ENCODE data around the gene RSRP1. TPM values are rescaled to one million over a fixed set of nuclear protein-coding genes. Genes with fewer than 3 reads are reported as not detected.
"Not testable (repeated sequence)": the region's sequence is repeated elsewhere in the genome, so short reads cannot be mapped to it uniquely, and the experiment has no call there.

RSRP1 gene
- total and polyA plus RNA-seq, 2 of the 13 experiments (the other 11 are each of a cell fraction or from before 2014, with no cell fraction given) = 43.9 to 52.8 TPM

GRCh38 chr1:25278358-25278757 is 31.1 kb upstream of the RSRP1 start:
- H3K9ac ChIP-seq (ENCODE audit: insufficient read depth, low read depth, low read length); in situ Hi-C loops (cut with HindIII; ENCODE audit: extremely low pct_ligation_motif_present, low pct_unique_long_range_greater_than_20kb); ATAC-seq; BruUV-seq (replicated peaks); H3K4me2 ChIP-seq (ENCODE audit: low read depth, low read length); POLR2A ChIA-PET; H3K27me3 ChIP-seq (ENCODE audit: control insufficient read depth in 1 of 2, insufficient read depth in 2 of 2, low read length in 2 of 2); H3K79me2 ChIP-seq (ENCODE audit: insufficient read depth, low read length); FAIRE-seq; H3K36me3 ChIP-seq (replicated peaks in 1 of 2; ENCODE audit: control insufficient read depth in 1 of 2, insufficient read depth in 2 of 2, low read length in 2 of 2); H3K4me3 ChIP-seq (replicated peaks in 1 of 3; ENCODE audit: insufficient read depth in 1 of 3, low read depth in 2 of 3, low read length in 3 of 3); H4K20me1 ChIP-seq (ENCODE audit: insufficient read depth, low read length); CTCF ChIA-PET (ENCODE audit: low intra/inter-chr PET ratio, low total read pairs); DNase-seq (ENCODE audit: low spot score); H3K4me1 ChIP-seq (ENCODE audit: insufficient read depth, low read length); intact Hi-C loops (cut with micrococcal nuclease; ENCODE audit: unreplicated experiment); H3K27ac ChIP-seq (ENCODE audit: extremely low read length, insufficient read depth, low read length); H2AFZ ChIP-seq (ENCODE audit: low read length); H3K9me3 ChIP-seq (ENCODE audit: low read length): not testable (repeated sequence)
- TF ChIP-seq ZNF331 (CRISPR knock-in tag; IDR thresholded peaks at IDR 0.05) = peak; percentile 79; the same call in 1 of the 2 replicates
- no CpG with 5 or more reads among the region's 2 CpGs for WGBS (ENCODE audit: low lambda C conversion rate)

- DNase-seq (ENCODE audit: low spot score); POLR2A ChIA-PET; H3K9ac ChIP-seq (ENCODE audit: insufficient read depth, low read depth, low read length); H3K9me3 ChIP-seq (ENCODE audit: low read length); H2AFZ ChIP-seq (ENCODE audit: low read length); CTCF ChIA-PET (ENCODE audit: low intra/inter-chr PET ratio, low total read pairs); ATAC-seq; H3K27ac ChIP-seq (ENCODE audit: extremely low read length, insufficient read depth, low read length); in situ Hi-C loops (cut with HindIII; ENCODE audit: extremely low pct_ligation_motif_present, low pct_unique_long_range_greater_than_20kb); H4K20me1 ChIP-seq (ENCODE audit: insufficient read depth, low read length); intact Hi-C loops (cut with micrococcal nuclease; ENCODE audit: unreplicated experiment); H3K4me3 ChIP-seq (replicated peaks in 1 of 3; ENCODE audit: insufficient read depth in 1 of 3, low read depth in 2 of 3, low read length in 3 of 3); H3K27me3 ChIP-seq (ENCODE audit: control insufficient read depth in 1 of 2, insufficient read depth in 2 of 2, low read length in 2 of 2); H3K36me3 ChIP-seq (replicated peaks in 1 of 2; ENCODE audit: control insufficient read depth in 1 of 2, insufficient read depth in 2 of 2, low read length in 2 of 2); H3K4me2 ChIP-seq (ENCODE audit: low read depth, low read length); H3K79me2 ChIP-seq (ENCODE audit: insufficient read depth, low read length); FAIRE-seq; H3K4me1 ChIP-seq (ENCODE audit: insufficient read depth, low read length); BruUV-seq (replicated peaks): not testable (repeated sequence)
- 0% methylated on average over 1 of the region's 1 CpG for WGBS (ENCODE audit: low lambda C conversion rate)
Measured at GRCh38 chr1:25277295-25277694, 30.0 kb upstream of the RSRP1 start.

- BruUV-seq (replicated peaks); POLR2A ChIA-PET; H3K4me2 ChIP-seq (ENCODE audit: low read depth, low read length); H3K27ac ChIP-seq (ENCODE audit: extremely low read length, insufficient read depth, low read length); H3K36me3 ChIP-seq (replicated peaks in 1 of 2; ENCODE audit: control insufficient read depth in 1 of 2, insufficient read depth in 2 of 2, low read length in 2 of 2); H3K27me3 ChIP-seq (ENCODE audit: control insufficient read depth in 1 of 2, insufficient read depth in 2 of 2, low read length in 2 of 2); in situ Hi-C loops (cut with HindIII; ENCODE audit: extremely low pct_ligation_motif_present, low pct_unique_long_range_greater_than_20kb); H2AFZ ChIP-seq (ENCODE audit: low read length); FAIRE-seq; ATAC-seq; H4K20me1 ChIP-seq (ENCODE audit: insufficient read depth, low read length); DNase-seq (ENCODE audit: low spot score); H3K9me3 ChIP-seq (ENCODE audit: low read length); CTCF ChIA-PET (ENCODE audit: low intra/inter-chr PET ratio, low total read pairs); H3K79me2 ChIP-seq (ENCODE audit: insufficient read depth, low read length); H3K4me3 ChIP-seq (replicated peaks in 1 of 3; ENCODE audit: insufficient read depth in 1 of 3, low read depth in 2 of 3, low read length in 3 of 3); H3K9ac ChIP-seq (ENCODE audit: insufficient read depth, low read depth, low read length); intact Hi-C loops (cut with micrococcal nuclease; ENCODE audit: unreplicated experiment); H3K4me1 ChIP-seq (ENCODE audit: insufficient read depth, low read length): not testable (repeated sequence)
- WGBS (ENCODE audit: low lambda C conversion rate) = 15% methylated on average over 4 of the region's 4 CpGs
Measured at GRCh38 chr1:25275648-25276047, 28.4 kb upstream of the RSRP1 start.

GRCh38 chr1:25272238-25272637 is 25.0 kb upstream of the RSRP1 start, which contains the start of gene RHD:
Gene RHD, plus strand, starts transcription at chr1:25272509. Its CDS starts 39 bp downstream, at chr1:25272548.
- H3K79me2 ChIP-seq (ENCODE audit: insufficient read depth, low read length); FAIRE-seq; H3K9me3 ChIP-seq (ENCODE audit: low read length); H2AFZ ChIP-seq (ENCODE audit: low read length); H3K27ac ChIP-seq (ENCODE audit: extremely low read length, insufficient read depth, low read length); H4K20me1 ChIP-seq (ENCODE audit: insufficient read depth, low read length); H3K9ac ChIP-seq (ENCODE audit: insufficient read depth, low read depth, low read length); DNase-seq (ENCODE audit: low spot score); H3K36me3 ChIP-seq (replicated peaks in 1 of 2; ENCODE audit: control insufficient read depth in 1 of 2, insufficient read depth in 2 of 2, low read length in 2 of 2); H3K27me3 ChIP-seq (ENCODE audit: control insufficient read depth in 1 of 2, insufficient read depth in 2 of 2, low read length in 2 of 2); CTCF ChIA-PET (ENCODE audit: low intra/inter-chr PET ratio, low total read pairs); in situ Hi-C loops (cut with HindIII; ENCODE audit: extremely low pct_ligation_motif_present, low pct_unique_long_range_greater_than_20kb); H3K4me2 ChIP-seq (ENCODE audit: low read depth, low read length); POLR2A ChIA-PET; H3K4me3 ChIP-seq (replicated peaks in 1 of 3; ENCODE audit: insufficient read depth in 1 of 3, low read depth in 2 of 3, low read length in 3 of 3); ATAC-seq; H3K4me1 ChIP-seq (ENCODE audit: insufficient read depth, low read length); BruUV-seq (replicated peaks); intact Hi-C loops (cut with micrococcal nuclease; ENCODE audit: unreplicated experiment): not testable (repeated sequence)
- 80% methylated on average over 5 of the region's 8 CpGs for WGBS (ENCODE audit: low lambda C conversion rate)
